HG03521 (cell line): ENCODE data around the gene UBN2.
"Not testable (repeated sequence)": the region's sequence is repeated elsewhere in the genome, so short reads cannot be mapped to it uniquely, and the experiment has no call there.

Experiments
- ATAC-seq: cut with Tn5 transposase; IDR thresholded peaks from one replicate; pipeline ENCODE4 v1.9.1; 2021; ENCODE audit warnings: mild to moderate bottlenecking, moderate library complexity; ENCODE audit not compliant: unreplicated experiment

The UBN2 gene

DNA sequence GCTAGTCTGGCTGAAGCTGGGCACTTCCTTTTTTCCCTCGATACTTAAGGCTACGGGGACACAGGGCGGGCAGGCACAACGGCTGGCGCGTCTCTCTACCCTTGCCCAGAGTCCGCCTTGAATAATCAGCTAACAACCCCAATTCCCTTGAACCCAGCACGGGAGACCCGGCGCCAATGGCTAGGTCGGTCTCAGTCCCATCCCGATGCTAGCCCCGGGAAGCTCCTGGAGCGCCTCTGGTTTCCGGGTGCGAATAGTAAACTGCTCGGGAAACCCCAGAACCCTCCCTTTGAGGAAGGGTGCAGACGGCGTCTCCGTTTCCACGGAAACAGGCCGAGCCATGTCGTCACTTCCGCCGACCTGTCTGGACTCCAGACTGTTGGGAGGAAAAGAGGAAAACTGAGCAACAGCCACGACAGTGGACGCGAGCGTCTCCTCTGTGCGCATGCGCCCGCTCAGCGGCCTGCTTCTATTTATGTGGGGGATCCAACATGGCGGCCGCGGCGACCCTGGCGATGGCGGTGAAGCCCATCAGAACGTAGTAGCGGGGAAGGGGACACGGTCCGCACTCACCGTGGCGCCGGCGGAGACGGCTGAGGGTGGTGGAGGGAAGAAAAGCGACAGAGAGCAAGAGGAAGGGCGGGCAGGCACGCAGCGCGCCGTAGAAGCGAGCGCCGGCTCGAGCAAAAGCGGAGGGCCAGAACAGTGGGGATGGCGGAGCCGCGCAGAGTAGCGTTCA lies at the start of gene UBN2:
TSS of gene UBN2 (plus strand) at position 464 of the 739 bp plus-strand sequence. CDS start at position 712, 248 bp downstream.
- peak; percentile 89 for ATAC-seq

- ATAC-seq: no peak
Measured at GRCh38 chr7:139181404-139181803, 49.6 kb upstream of the UBN2 start.

GRCh38 chr7:139182363-139182762 lies 48.7 kb upstream of the UBN2 start:
- ATAC-seq: no peak

GRCh38 chr7:139183251-139183650 lies 47.8 kb upstream of the UBN2 start:
- ATAC-seq: no peak

GRCh38 chr7:139183878-139184338 lies 47.1 kb upstream of the UBN2 start:
- no peak for ATAC-seq

GRCh38 chr7:139186146-139186545 lies 44.9 kb upstream of the UBN2 start:
- ATAC-seq: no peak

DNA sequence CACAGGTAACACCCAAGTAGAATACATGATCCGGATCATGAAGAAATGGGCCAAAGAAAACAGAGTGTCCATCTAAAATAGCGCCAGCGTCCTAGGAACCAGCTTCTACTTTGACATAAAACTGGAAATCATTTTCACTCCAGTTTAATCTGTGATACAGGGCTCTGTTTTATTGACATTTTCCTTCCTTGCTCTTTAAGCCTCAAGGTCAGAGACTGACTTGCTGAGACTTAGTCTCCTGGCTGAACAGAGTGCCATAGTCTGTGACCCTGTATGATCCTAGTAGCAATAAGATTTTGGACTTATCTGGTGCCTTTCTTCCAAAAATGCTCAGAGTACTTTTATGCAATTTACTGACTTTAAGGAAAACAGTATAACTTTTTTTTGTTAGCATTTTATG lies 41.7 kb upstream of the UBN2 start:
- ATAC-seq: no peak

GRCh38 chr7:139192014-139192706 lies 38.9 kb upstream of the UBN2 start:
- no peak for ATAC-seq

DNA sequence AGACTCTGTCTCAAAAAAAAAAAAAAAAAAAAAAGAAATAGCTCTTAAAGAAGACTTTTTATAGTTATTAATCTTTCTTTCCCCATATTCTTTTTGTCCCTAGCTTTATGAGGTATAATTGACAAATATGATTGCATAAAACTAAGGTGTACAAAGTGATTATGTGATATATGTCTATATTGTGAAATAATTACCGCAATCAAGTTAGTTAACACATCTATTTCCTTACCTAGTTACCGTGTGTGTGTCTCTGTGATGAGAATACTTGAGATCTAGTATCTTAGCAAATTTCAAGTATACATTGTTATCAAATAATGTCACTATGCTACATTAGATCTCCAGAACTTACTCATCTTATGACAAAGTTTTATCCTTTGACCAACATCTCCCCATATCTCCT lies 30.7 kb upstream of the UBN2 start:
- ATAC-seq: no peak

DNA sequence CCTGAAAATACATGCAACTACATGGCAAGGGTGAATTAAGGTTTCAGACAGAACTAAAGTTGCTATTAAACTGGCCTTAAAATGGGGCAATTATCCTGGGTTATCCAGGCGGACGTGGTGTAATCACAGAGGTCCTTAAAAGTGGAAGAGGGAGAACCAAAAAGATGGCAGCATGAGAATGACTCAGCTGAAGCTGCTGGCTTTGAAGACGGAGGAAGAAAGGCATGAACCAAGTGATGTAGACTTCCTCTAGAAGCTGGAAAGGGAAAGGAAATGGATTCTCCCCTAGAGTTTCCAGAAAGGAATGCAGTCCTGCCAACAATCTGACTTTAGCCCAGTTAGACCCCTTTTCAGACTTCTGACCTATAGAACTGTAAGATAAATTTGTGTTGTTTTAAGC lies 27.0 kb upstream of the UBN2 start:
- no peak for ATAC-seq

DNA sequence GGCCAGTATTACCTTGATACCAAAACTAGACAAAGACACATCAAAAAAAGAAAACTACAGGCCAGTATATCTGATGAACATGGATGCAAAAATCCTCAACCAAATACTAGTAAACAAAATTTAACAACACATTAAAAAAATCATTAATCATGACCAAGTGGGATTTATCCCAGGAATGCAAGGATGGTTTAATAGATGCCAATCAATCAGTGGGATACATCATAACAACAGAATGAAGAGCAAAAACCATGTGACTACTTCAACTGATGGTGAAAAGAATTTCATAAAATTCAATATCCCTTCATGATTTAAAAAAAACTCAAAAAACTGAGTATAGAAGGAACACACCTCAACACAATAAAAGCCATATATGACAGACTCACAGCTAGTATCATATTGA lies 25.2 kb upstream of the UBN2 start:
- no peak for ATAC-seq

DNA sequence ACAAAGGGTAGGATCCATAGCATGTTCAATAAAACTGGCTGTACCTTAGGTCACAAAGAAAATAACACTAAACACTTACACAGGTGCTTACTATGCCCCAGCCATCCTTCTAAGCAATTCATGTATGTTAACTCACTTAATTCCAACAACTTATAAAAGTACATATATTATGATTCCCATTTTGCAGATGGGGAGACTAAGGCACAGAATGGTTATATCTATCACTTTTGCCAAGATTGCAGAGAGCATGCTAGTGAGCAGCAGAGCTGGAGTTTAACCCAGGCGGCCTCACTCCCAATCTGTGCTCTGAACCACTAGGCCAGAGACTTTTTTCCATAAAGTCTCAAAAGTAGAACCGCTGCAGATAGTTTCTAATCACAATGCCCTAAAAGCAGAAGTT lies 18.9 kb upstream of the UBN2 start:
- no peak for ATAC-seq

DNA sequence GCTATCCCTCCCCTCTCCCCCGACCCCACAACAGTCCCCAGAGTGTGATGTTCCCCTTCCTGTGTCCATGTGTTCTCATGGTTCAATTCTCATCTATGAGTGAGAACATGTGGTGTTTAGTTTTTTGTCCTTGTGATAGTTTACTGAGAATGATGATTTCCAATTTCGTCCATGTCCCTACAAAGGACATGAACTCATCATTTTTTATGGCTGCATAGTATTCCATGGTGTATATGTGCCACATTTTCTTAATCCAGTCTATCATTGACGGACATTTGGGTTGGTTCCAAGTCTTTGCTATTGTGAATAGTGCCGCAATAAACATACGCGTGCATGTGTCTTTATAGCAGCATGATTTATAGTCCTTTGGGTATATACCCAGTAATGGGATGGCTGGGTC lies 17.5 kb upstream of the UBN2 start:
- ATAC-seq: not testable (repeated sequence)

DNA sequence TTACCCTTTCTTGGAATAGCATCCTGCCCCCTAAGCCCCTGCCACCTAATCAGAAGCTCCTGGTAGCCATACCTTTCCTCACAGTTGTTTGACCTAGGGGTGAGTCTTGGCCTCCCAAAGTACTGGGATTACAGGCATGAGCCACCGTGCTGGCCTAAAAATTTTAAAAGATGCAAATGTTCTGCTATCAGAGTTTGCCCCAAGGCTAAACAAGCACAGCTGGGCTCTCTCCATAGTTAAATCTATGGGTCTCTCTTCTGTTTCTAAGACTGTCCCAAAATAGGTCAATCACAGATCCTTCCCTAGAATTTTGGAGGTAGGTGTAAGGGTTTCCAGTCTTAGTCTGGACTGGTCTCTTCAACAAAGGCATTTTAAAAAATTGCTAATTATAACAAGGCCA lies 12.9 kb upstream of the UBN2 start:
- ATAC-seq: no peak

DNA sequence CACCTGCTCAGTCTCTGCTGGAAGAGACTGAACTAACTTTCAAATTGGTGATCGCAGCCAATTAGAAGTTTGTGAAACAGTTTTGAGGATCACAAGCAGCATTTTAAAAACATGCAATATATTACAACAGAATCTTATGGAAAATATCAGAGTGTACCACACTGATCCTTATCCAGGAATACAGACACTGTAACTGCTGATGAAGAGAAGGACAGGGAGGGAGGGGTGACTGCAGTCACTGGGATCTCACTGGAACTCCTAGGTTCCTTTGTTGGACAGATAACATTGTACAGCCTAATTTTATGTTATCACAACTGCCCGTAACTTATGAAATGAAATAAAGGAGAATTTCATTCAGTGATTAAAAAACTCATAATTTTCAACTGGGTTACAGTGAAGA lies 6.8 kb upstream of the UBN2 start:
- ATAC-seq: no peak

DNA sequence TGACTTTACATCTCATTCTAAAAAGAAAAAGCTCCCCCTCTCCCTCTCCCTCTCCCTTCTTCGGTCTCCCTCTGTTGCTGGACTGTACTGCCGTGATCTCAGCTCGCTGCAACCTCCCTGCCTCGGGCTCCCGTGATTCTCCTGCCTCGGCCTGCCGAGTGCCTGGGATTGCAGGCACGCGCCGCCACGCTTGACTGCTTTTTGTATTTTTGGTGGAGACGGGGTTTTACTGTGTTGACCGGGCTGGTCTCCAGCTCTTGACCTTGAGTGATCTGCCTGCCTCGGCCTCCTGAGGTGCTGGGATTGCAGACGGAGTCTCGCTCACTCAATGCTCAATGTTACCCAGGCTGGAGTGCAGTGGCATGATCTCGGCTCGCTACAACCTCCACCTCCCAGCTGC lies 6.2 kb upstream of the UBN2 start:
- not testable (repeated sequence) for ATAC-seq

DNA sequence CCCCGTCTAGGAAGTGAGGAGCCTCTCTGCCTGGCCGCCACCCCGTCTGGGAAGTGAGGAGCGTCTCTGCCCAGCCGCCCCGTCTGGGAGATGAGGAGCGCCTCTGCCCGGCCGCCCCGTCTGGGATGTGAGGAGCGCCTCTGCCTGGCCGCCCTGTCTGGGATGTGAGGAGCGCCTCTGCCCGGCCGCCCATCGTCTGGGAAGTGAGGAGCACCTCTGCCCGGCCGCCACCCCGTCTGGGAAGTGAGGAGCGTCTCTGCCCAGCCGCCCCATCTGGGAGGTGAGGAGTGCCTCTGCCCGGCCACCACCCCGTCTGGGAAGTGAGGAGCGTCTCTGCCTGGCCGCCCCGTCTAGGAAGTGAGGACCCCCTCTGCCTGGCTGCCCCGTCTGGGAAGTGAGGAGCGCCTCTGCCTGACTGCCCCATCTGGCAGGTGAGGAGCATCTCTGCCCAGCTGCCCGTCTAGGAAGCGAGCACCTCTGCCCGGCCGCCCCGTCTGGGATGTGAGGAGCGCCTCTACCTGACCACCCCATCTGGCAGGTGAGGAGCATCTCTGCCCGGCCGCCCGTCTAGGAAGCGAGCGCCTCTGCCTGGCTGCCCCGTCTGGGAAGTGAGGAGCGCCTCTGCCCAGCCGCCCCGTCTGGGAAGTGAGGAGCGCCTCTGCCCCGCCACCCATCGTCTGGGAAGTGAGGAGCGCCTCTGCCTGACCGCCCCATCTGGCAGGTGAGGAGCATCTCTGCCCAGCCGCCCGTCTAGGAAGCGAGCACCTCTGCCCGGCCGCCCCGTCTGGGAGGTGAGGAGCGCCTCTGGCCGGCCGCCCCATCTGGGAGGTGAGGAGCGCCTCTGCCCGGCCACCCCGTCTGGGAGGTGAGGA lies 5.5 kb upstream of the UBN2 start:
- not testable (repeated sequence) for ATAC-seq

GRCh38 chr7:139226158-139226515 lies 4.9 kb upstream of the UBN2 start:
- ATAC-seq: not testable (repeated sequence)

- not testable (repeated sequence) for ATAC-seq
Measured at GRCh38 chr7:139226988-139227488, 4.0 kb upstream of the UBN2 start.

- no peak for ATAC-seq
Measured at GRCh38 chr7:139230023-139230422, 1.0 kb upstream of the UBN2 start.

DNA sequence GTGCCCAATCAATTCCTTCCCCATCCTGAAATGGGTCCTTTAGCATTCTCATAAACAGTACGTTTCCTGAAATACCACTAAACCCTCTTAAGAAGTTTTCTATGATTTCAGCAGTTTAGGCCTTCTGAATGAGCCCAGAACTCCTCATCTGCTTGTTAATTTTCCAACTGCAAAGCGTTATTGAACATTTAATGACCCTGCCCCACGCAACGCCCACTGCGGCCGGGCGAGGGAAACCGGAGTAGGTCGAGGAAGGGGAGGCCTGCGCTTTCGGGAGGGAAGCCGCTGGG lies 608 bp upstream of the UBN2 start:
- no peak for ATAC-seq
